ENCODE measurements around the gene DLG4. TPM values are rescaled to one million over a fixed set of nuclear protein-coding genes. Genes with fewer than 3 reads are reported as not detected.

The DLG4 gene
- total RNA-seq, 1 donor from 2014 or later: 29.3 TPM

DNA sequence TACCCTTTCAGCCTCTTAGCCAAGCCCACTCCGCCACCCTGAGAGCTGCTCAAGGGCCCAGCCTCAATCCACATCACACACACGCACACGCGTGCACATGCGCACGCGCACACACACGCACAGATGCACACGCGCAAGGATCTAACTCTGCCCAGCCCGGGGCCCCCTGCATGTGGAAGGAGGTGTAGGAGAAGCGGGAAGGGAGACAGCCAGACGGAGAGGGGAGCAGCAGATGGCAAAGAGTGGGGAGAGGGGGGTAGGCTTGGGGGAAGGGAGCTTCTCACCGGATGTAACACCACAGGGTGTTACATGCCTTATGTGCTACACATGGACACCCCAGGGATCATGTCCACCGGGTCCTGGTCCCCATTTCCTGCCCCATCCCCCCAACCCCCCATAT is 15.3 kb downstream of the DLG4 start:
- no peak for TF ChIP-seq CTCF (IDR thresholded peaks at IDR 0.05)
- Histone ChIP-seq H3K36me3 (peaks cover 37% of the 10 kb centered on the region), H3K4me1 (peaks cover 4% of the 10 kb centered on the region), H3K27me3 (ENCODE audit: low read depth) (no peaks in the 10 kb centered on the region), H3K9me3 (no peaks in the 10 kb centered on the region), H3K27ac (peak overlapping the region; percentile 31), H3K4me3 (peak overlapping the region; percentile 54)
- DNase-seq (no peak), ATAC-seq (peak; percentile 3 to 14)
- intact Hi-C loops (cut with DNase I): no loop called here

GRCh38 chr17:7203391-7203790 is 16.2 kb downstream of the DLG4 start:
- peaks cover 37% of the 10 kb centered on the region for H3K36me3 ChIP-seq
- no peak for ATAC-seq
- no peaks in the 10 kb centered on the region for H3K27me3 ChIP-seq (ENCODE audit: low read depth)
- no peak for TF ChIP-seq CTCF (IDR thresholded peaks at IDR 0.05)
- H3K4me1 ChIP-seq: peaks cover 4% of the 10 kb centered on the region
- no peak for DNase-seq
- intact Hi-C loops (cut with DNase I): no loop called here
- no peak overlapping the region for H3K4me3 ChIP-seq
- no peaks in the 10 kb centered on the region for H3K9me3 ChIP-seq
- no peak overlapping the region for H3K27ac ChIP-seq

- H3K4me1 ChIP-seq: no peaks in the 10 kb centered on the region
- H3K27me3 ChIP-seq (ENCODE audit: low read depth): no peaks in the 10 kb centered on the region
- no peak for TF ChIP-seq CTCF (IDR thresholded peaks at IDR 0.05)
- H3K27ac ChIP-seq: no peak overlapping the region
- DNase-seq (no peak), ATAC-seq (no peak)
- no peak overlapping the region for H3K4me3 ChIP-seq
- H3K36me3 ChIP-seq: peaks cover 63% of the 10 kb centered on the region
- intact Hi-C loops (cut with DNase I): no loop called here
- H3K9me3 ChIP-seq: no peaks in the 10 kb centered on the region
These were observed 22.8 kb downstream of the DLG4 start for GRCh38 chr17:7196651-7197401.

DNA sequence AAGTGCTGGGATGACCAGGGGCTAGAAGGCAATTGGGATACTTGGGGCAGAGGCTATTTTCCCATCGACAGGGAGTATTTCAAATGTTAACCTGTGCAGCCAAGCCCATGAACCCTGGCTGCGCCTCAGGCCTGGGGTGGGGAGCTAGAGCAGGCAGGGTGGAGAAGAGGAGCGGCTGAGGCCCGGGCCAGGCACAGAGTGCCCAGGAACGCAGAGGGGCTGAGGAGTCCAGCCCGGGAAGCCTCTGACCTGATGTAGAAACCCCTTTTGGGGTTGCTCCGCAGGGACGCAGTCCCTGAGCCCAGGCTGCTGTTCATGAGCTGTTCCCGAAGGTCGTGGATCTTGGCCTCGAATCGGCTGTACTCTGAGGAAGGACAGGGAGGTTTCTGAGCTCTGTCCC is 23.7 kb downstream of the DLG4 start:
- intact Hi-C loops (cut with DNase I): no loop called here
- Histone ChIP-seq H3K36me3 (peaks cover 58% of the 10 kb centered on the region), H3K9me3 (no peaks in the 10 kb centered on the region), H3K27me3 (ENCODE audit: low read depth) (no peaks in the 10 kb centered on the region), H3K4me1 (no peaks in the 10 kb centered on the region), H3K4me3 (no peak overlapping the region), H3K27ac (no peak overlapping the region)
- no peak for DNase-seq
- TF ChIP-seq CTCF (IDR thresholded peaks at IDR 0.05): no peak
- ATAC-seq: no peak

DNA sequence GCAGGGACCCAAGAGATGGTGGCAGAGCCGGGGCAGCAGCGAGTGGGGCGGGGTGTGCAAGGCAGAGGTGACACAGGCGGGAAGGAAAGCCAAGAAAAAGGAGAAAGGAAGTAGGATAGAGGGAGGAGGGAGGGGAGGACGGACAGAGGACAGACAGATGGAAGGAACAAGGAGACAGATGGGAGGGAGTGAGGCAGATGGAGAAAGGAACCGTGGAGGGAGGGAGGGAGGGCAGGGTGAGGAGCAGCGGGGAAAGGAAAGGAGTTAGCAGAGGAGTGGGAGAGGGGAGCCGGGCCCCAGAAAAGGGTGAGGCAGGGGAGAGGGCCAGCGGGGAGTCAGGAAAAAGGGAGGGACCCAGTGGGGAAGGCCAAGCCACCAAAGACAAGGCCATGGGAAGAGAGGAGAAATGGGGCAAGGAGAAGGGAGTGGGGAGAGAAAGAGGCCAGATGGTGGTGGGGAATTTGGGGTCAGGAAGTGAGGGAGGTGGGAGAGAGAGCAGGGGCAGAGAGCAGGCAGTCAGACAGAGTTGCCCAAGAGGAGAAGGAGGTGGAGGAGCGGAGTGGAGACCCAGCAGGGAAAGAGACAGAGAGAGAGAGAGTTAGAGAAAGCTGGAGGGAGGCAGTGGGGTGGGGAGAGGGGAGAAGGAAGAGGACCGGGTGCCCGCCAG is 27.2 kb downstream of the DLG4 start:
- Histone ChIP-seq H3K4me3 (no peak overlapping the region), H3K27me3 (ENCODE audit: low read depth) (no peaks in the 10 kb centered on the region), H3K36me3 (peaks cover 51% of the 10 kb centered on the region), H3K27ac (no peak overlapping the region), H3K9me3 (no peaks in the 10 kb centered on the region), H3K4me1 (no peaks in the 10 kb centered on the region)
- DNase-seq: peak; percentile 22
- no peak for ATAC-seq
- intact Hi-C loops (cut with DNase I): no loop called here
- TF ChIP-seq CTCF (IDR thresholded peaks at IDR 0.05): no peak

Measured in lower lobe of right lung (tissue), 2 donors.